Tibial nerve (tissue), 4 donors: Measurements from ENCODE around the gene STX11.

Source experiments
- CTCF ChIP-seq, 5 experiments: fragments of 200-600 bp in 3 of 5; fragments of 450-650 bp in 2 of 5; sonication (generic) in 3 of 5; IDR thresholded peaks; one replicate each; pipeline ENCODE4 v1.5.1; 2016 to 2019; ENCODE audit warnings: antibody characterized with exemption in 5 of 5, mild to moderate bottlenecking in 3 of 5, moderate library complexity in 2 of 5
- EP300 ChIP-seq, 2 donors: sonication (generic); formaldehyde crosslinking; IDR thresholded peaks; one replicate each; pipeline ENCODE4 v1.6.1; 2017; ENCODE audit warnings: antibody characterized with exemption in 2 of 2, mild to moderate bottlenecking in 1 of 2
- POLR2A ChIP-seq, 2 donors: fragments of 450-650 bp; IDR thresholded peaks; one replicate each; pipeline ENCODE4 v1.6.1; 2017; ENCODE audit warnings: antibody characterized with exemption in 2 of 2, mild to moderate bottlenecking in 2 of 2, moderate library complexity in 2 of 2

GRCh38 chr6:144185133-144185836 lies 35.0 kb downstream of the STX11 start:
- TF ChIP-seq CTCF (IDR thresholded peaks at IDR 0.05), result no peak
- no peak for TF ChIP-seq POLR2A (IDR thresholded peaks at IDR 0.05)
- TF ChIP-seq EP300 (IDR thresholded peaks at IDR 0.05), result no peak
